Dendritic cell treated with granulocyte-macrophage colony-stimulating factor and Interleukin-4, amounts not matched to agents 40 ng/mL and 50 ng/mL, for 4 days (primary cell): ENCODE measurements around the gene EIF1AD.
"Not testable (repeated sequence)": the region's sequence is repeated elsewhere in the genome, so short reads cannot be mapped to it uniquely, and the experiment has no call there.

Experiments used
- H3K27ac Mint-ChIP-seq: one replicate; pipeline ENCODE4 v1.8.0; 2022; ENCODE audit warnings: mild to moderate bottlenecking, mixed read lengths
- H3K27me3 Mint-ChIP-seq: one replicate; pipeline ENCODE4 v1.8.0; 2022; ENCODE audit warnings: mild to moderate bottlenecking, mixed read lengths
- H3K36me3 Mint-ChIP-seq: one replicate; pipeline ENCODE4 v1.8.0; 2022; ENCODE audit warnings: low read depth, mixed read lengths
- H3K4me1 Mint-ChIP-seq: one replicate; pipeline ENCODE4 v1.8.0; 2022; ENCODE audit warnings: low read depth, mixed read lengths
- H3K4me3 Mint-ChIP-seq: one replicate; pipeline ENCODE4 v1.8.0; 2022; ENCODE audit warnings: mild to moderate bottlenecking, moderate library complexity, mixed read lengths
- H3K9me3 Mint-ChIP-seq: one replicate; pipeline ENCODE4 v1.8.0; 2022; ENCODE audit warnings: mixed read lengths
- intact Hi-C: fragments of 100-400 bp; cut with micrococcal nuclease; formaldehyde crosslinking; loops from one replicate; pipeline ENCODE4 v1.15.0; 2022

EIF1AD gene

GRCh38 chr11:65960824-65961266 lies 41.1 kb downstream of the EIF1AD start:
- peaks cover 49% of the 10 kb centered on the region for H3K36me3 Mint-ChIP-seq
- H3K4me1 Mint-ChIP-seq, result peaks cover 45% of the 10 kb centered on the region
- intact Hi-C loops, result loop anchor here (1.0 kb wide), 2 partner anchors 41 to 42 kb away; partner anchors contain the start of genes BANF1, C11orf68, DRAP1 and EIF1AD
- peak overlapping the region; percentile 99 for H3K27ac Mint-ChIP-seq
- no peaks in the 10 kb centered on the region for H3K9me3 Mint-ChIP-seq
- H3K4me3 Mint-ChIP-seq, result peak overlapping the region; percentile 94
- no peaks in the 10 kb centered on the region for H3K27me3 Mint-ChIP-seq

- H3K27ac Mint-ChIP-seq, result peak overlapping the region; percentile 99
Observed at GRCh38 chr11:65958774-65959420, 43.1 kb downstream of the EIF1AD start.

GRCh38 chr11:65958291-65958690 lies 43.7 kb downstream of the EIF1AD start:
- Mint-ChIP-seq H3K27ac (peak overlapping the region; percentile 77), H3K27me3 (no peaks in the 10 kb centered on the region), H3K9me3 (no peaks in the 10 kb centered on the region), H3K4me1 (peaks cover 36% of the 10 kb centered on the region), H3K36me3 (peaks cover 23% of the 10 kb centered on the region), H3K4me3 (no peak overlapping the region)
- intact Hi-C loops, result no loop called here

More at GRCh38 chr11:65958774-65959420, 43.1 kb downstream of the EIF1AD start:
- H3K9me3 Mint-ChIP-seq, result no peaks in the 10 kb centered on the region
- intact Hi-C loops, result no loop called here
- H3K27me3 Mint-ChIP-seq, result no peaks in the 10 kb centered on the region
- no peak overlapping the region for H3K4me3 Mint-ChIP-seq
- peaks cover 29% of the 10 kb centered on the region for H3K36me3 Mint-ChIP-seq
- H3K4me1 Mint-ChIP-seq, result peaks cover 42% of the 10 kb centered on the region

- intact Hi-C loops, result no loop called here
- H3K36me3 Mint-ChIP-seq, result no peaks in the 10 kb centered on the region
- peaks cover 17% of the 10 kb centered on the region for H3K4me1 Mint-ChIP-seq
- H3K4me3 Mint-ChIP-seq, result no peak overlapping the region
- no peaks in the 10 kb centered on the region for H3K9me3 Mint-ChIP-seq
- H3K27me3 Mint-ChIP-seq, result peaks cover 9% of the 10 kb centered on the region
- no peak overlapping the region for H3K27ac Mint-ChIP-seq
Observed at GRCh38 chr11:65954771-65955170, 47.2 kb downstream of the EIF1AD start.

GRCh38 chr11:65953471-65953870 lies 48.5 kb downstream of the EIF1AD start:
- Mint-ChIP-seq H3K4me1 (peaks cover 17% of the 10 kb centered on the region), H3K27me3 (peaks cover 12% of the 10 kb centered on the region), H3K36me3 (no peaks in the 10 kb centered on the region), H3K4me3 (no peak overlapping the region), H3K9me3 (no peaks in the 10 kb centered on the region), H3K27ac (no peak overlapping the region)
- intact Hi-C loops, result no loop called here

- Mint-ChIP-seq H3K27ac (no peak overlapping the region), H3K36me3 (no peaks in the 10 kb centered on the region), H3K4me1 (peaks cover 13% of the 10 kb centered on the region), H3K4me3 (no peak overlapping the region), H3K9me3 (no peaks in the 10 kb centered on the region), H3K27me3 (peaks cover 19% of the 10 kb centered on the region)
- intact Hi-C loops, result no loop called here
Observed at GRCh38 chr11:65952052-65952521, 49.9 kb downstream of the EIF1AD start.

GRCh38 chr11:65951641-65952040 lies 50.3 kb downstream of the EIF1AD start:
- H3K9me3 Mint-ChIP-seq, H3K36me3 Mint-ChIP-seq, intact Hi-C loops, H3K27ac Mint-ChIP-seq, H3K4me3 Mint-ChIP-seq: not testable (repeated sequence)
- Mint-ChIP-seq H3K27me3 (peaks cover 19% of the 10 kb centered on the region), H3K4me1 (peaks cover 13% of the 10 kb centered on the region)

- Mint-ChIP-seq H3K4me1 (peaks cover 11% of the 10 kb centered on the region), H3K27me3 (peaks cover 19% of the 10 kb centered on the region)
- intact Hi-C loops, H3K36me3 Mint-ChIP-seq, H3K9me3 Mint-ChIP-seq, H3K27ac Mint-ChIP-seq, H3K4me3 Mint-ChIP-seq: not testable (repeated sequence)
Observed at GRCh38 chr11:65950711-65951110, 51.2 kb downstream of the EIF1AD start.

GRCh38 chr11:65947603-65948125 lies 54.3 kb downstream of the EIF1AD start:
- H3K9me3 Mint-ChIP-seq, result no peaks in the 10 kb centered on the region

GRCh38 chr11:65947133-65947532 lies 54.8 kb downstream of the EIF1AD start:
- Mint-ChIP-seq H3K4me3 (no peak overlapping the region), H3K9me3 (no peaks in the 10 kb centered on the region), H3K27ac (peak overlapping the region; percentile 14), H3K36me3 (no peaks in the 10 kb centered on the region), H3K4me1 (peaks cover 23% of the 10 kb centered on the region), H3K27me3 (peaks cover 17% of the 10 kb centered on the region)
- intact Hi-C loops, result no loop called here

More at GRCh38 chr11:65947603-65948125, 54.3 kb downstream of the EIF1AD start:
- H3K36me3 Mint-ChIP-seq, result no peaks in the 10 kb centered on the region
- H3K27ac Mint-ChIP-seq, result peak overlapping the region; percentile 14
- H3K27me3 Mint-ChIP-seq, result peaks cover 19% of the 10 kb centered on the region
- no peak overlapping the region for H3K4me3 Mint-ChIP-seq
- intact Hi-C loops, result no loop called here
- H3K4me1 Mint-ChIP-seq, result peaks cover 18% of the 10 kb centered on the region

GRCh38 chr11:65946655-65947054 lies 55.3 kb downstream of the EIF1AD start:
- H3K27ac Mint-ChIP-seq, result peak overlapping the region; percentile 14
- H3K36me3 Mint-ChIP-seq, result no peaks in the 10 kb centered on the region
- intact Hi-C loops, result no loop called here
- no peak overlapping the region for H3K4me3 Mint-ChIP-seq
- H3K4me1 Mint-ChIP-seq, result peaks cover 28% of the 10 kb centered on the region
- peaks cover 14% of the 10 kb centered on the region for H3K27me3 Mint-ChIP-seq
- H3K9me3 Mint-ChIP-seq, result no peaks in the 10 kb centered on the region
